Measurements from ENCODE around the gene ACSS1. TPM values are rescaled to one million over a fixed set of nuclear protein-coding genes. Genes with fewer than 3 reads are reported as not detected.

The ACSS1 gene
- total RNA-seq, 1 donor from 2014 or later, result 9.4 TPM

- DNase-seq (ENCODE audit: low read depth in 2 of 2), result no peak
Observed at GRCh38 chr20:24979036-24979960, 78.6 kb downstream of the ACSS1 start.

GRCh38 chr20:24978513-24978912 is 79.4 kb downstream of the ACSS1 start:
- DNase-seq (ENCODE audit: low read depth in 2 of 2), result no peak

- no peak for DNase-seq (ENCODE audit: low read depth in 2 of 2)
Observed at GRCh38 chr20:24977797-24978196, 80.1 kb downstream of the ACSS1 start.

GRCh38 chr20:24977336-24977735 is 80.6 kb downstream of the ACSS1 start:
- no peak for DNase-seq (ENCODE audit: low read depth in 2 of 2)

GRCh38 chr20:24972341-24972740 is 85.6 kb downstream of the ACSS1 start:
- DNase-seq (ENCODE audit: low read depth in 2 of 2), result no peak

GRCh38 chr20:24971376-24972101 is 86.4 kb downstream of the ACSS1 start:
- DNase-seq (ENCODE audit: low read depth in 2 of 2), result no peak

GRCh38 chr20:24970754-24971153 is 87.2 kb downstream of the ACSS1 start:
- DNase-seq (ENCODE audit: low read depth in 2 of 2), result no peak

- DNase-seq (ENCODE audit: low read depth in 2 of 2), result no peak
Observed at GRCh38 chr20:24970030-24970553, 87.8 kb downstream of the ACSS1 start.

- DNase-seq (ENCODE audit: low read depth in 2 of 2), result no peak
Observed at GRCh38 chr20:24969186-24970029, 88.5 kb downstream of the ACSS1 start.

- no peak for DNase-seq (ENCODE audit: low read depth in 2 of 2)
Observed at GRCh38 chr20:24968278-24968800, 89.6 kb downstream of the ACSS1 start.

- no peak for DNase-seq (ENCODE audit: low read depth in 2 of 2)
Observed at GRCh38 chr20:24966317-24967012, 91.5 kb downstream of the ACSS1 start.

GRCh38 chr20:24965065-24965919 is 92.6 kb downstream of the ACSS1 start:
- DNase-seq (ENCODE audit: low read depth in 2 of 2), result no peak

GRCh38 chr20:24964506-24964840 is 93.5 kb downstream of the ACSS1 start:
- no peak for DNase-seq (ENCODE audit: low read depth in 2 of 2)

- no peak for DNase-seq (ENCODE audit: low read depth in 2 of 2)
Observed at GRCh38 chr20:24963672-24964505, 94.0 kb downstream of the ACSS1 start.

- DNase-seq (ENCODE audit: low read depth in 2 of 2), result no peak
Observed at GRCh38 chr20:24962510-24962909, 95.4 kb downstream of the ACSS1 start.

- DNase-seq (ENCODE audit: low read depth in 2 of 2), result no peak
Observed at GRCh38 chr20:24962182-24962492, 95.8 kb downstream of the ACSS1 start.

- no peak for DNase-seq (ENCODE audit: low read depth in 2 of 2)
Observed at GRCh38 chr20:24961384-24962181, 96.4 kb downstream of the ACSS1 start.

GRCh38 chr20:24960861-24961260 is 97.1 kb downstream of the ACSS1 start:
- DNase-seq (ENCODE audit: low read depth in 2 of 2), result no peak
